DND-41 (cell line): ENCODE measurements around the gene PON3.

Experiments used
- ATAC-seq: fragments of 200-7000 bp; cut with Tn5 transposase; 3 replicates; pipeline ENCODE4 v1.9.1; 2021; ENCODE audit warnings: low read depth; ENCODE audit not compliant: insufficient read depth
- DNase-seq: peaks from one replicate; pipeline ENCODE4 v3.0.0-alpha.2; 2020
- H2AFZ ChIP-seq: 2 replicates; pipeline ENCODE4 v1.6.0; 2012; ENCODE audit warnings: low read depth, low read length
- H3K27ac ChIP-seq: 2 replicates; pipeline ENCODE4 v1.5.1; 2012; ENCODE audit warnings: low read length, inconsistent platforms
- H3K27me3 ChIP-seq: fragments of 200-600 bp; sonication (generic); 2 replicates; pipeline ENCODE4 v1.6.0; 2012; ENCODE audit warnings: low read length, mild to moderate bottlenecking, inconsistent platforms; ENCODE audit not compliant: insufficient read depth, poor library complexity
- H3K36me3 ChIP-seq: 2 replicates; pipeline ENCODE4 v1.5.1; 2012; ENCODE audit warnings: low read length, inconsistent platforms; ENCODE audit not compliant: insufficient read depth
- H3K4me1 ChIP-seq: 2 replicates; pipeline ENCODE4 v1.5.1; 2012; ENCODE audit warnings: mild to moderate bottlenecking, low read length; ENCODE audit not compliant: insufficient read depth
- H3K4me2 ChIP-seq: 2 replicates; pipeline ENCODE4 v1.6.0; 2012; ENCODE audit warnings: mild to moderate bottlenecking, moderate library complexity, low read length, inconsistent platforms; ENCODE audit not compliant: insufficient read depth
- H3K4me3 ChIP-seq, 2 experiments: fragments of 200-600 bp in 1 of 2; shearing (Covaris generic) in 1 of 2; 2 replicates each; pipeline ENCODE4 v1.5.1; 2012 to 2016; ENCODE audit warnings: inconsistent platforms in 2 of 2, low read length in 2 of 2, mild to moderate bottlenecking in 2 of 2, low read depth in 1 of 2, moderate library complexity in 1 of 2
- H3K79me2 ChIP-seq: 2 replicates; pipeline ENCODE4 v1.6.0; 2012; ENCODE audit warnings: low read length, inconsistent platforms; ENCODE audit not compliant: insufficient read depth
- H3K9ac ChIP-seq: 2 replicates; pipeline ENCODE4 v1.6.0; 2012; ENCODE audit warnings: low read depth, mild to moderate bottlenecking, inconsistent platforms, low read length, moderate library complexity
- H3K9me3 ChIP-seq: 2 replicates; pipeline ENCODE4 v1.5.1; 2012; ENCODE audit warnings: low read length, moderate library complexity, mild to moderate bottlenecking, inconsistent platforms; ENCODE audit not compliant: insufficient read depth, severe bottlenecking
- H4K20me1 ChIP-seq: 2 replicates; pipeline ENCODE4 v1.6.0; 2012; ENCODE audit warnings: low read length; ENCODE audit not compliant: insufficient read depth
- CTCF ChIP-seq: IDR thresholded peaks from 2 replicates; pipeline ENCODE4 v1.5.1; 2012; ENCODE audit warnings: borderline replicate concordance, low read length, moderate library complexity, mild to moderate bottlenecking; ENCODE audit not compliant: poor library complexity, severe bottlenecking; ENCODE audit errors: extremely low read depth
- EZH2 ChIP-seq: IDR thresholded peaks from 3 replicates; pipeline ENCODE4 v1.6.1; 2012; ENCODE audit warnings: borderline replicate concordance, low read depth, mild to moderate bottlenecking, moderate library complexity, low read length, inconsistent platforms; ENCODE audit not compliant: severe bottlenecking

The PON3 gene

GRCh38 chr7:95411666-95412065 is 15.5 kb upstream of the PON3 start:
- ATAC-seq (no peak), DNase-seq (no peak)
- no peaks in the 10 kb centered on the region for H3K9me3 ChIP-seq
- no peaks in the 10 kb centered on the region for H3K27me3 ChIP-seq
- H3K4me2 ChIP-seq = no peak overlapping the region
- H3K4me1 ChIP-seq = no peaks in the 10 kb centered on the region
- no peak overlapping the region for H3K27ac ChIP-seq
- no peaks in the 10 kb centered on the region for H3K36me3 ChIP-seq
- no peaks in the 10 kb centered on the region for H4K20me1 ChIP-seq
- no peak for TF ChIP-seq CTCF
- no peak for TF ChIP-seq EZH2
- H2AFZ ChIP-seq = no peak overlapping the region
- no peaks in the 10 kb centered on the region for H3K79me2 ChIP-seq
- H3K4me3 ChIP-seq = no peak overlapping the region
- no peak overlapping the region for H3K9ac ChIP-seq

GRCh38 chr7:95411036-95411435 is 14.9 kb upstream of the PON3 start:
- Histone ChIP-seq H3K4me2 (no peak overlapping the region), H3K4me3 (no peak overlapping the region), H3K9ac (no peak overlapping the region), H4K20me1 (no peaks in the 10 kb centered on the region), H3K36me3 (no peaks in the 10 kb centered on the region), H2AFZ (no peak overlapping the region), H3K27ac (no peak overlapping the region), H3K4me1 (no peaks in the 10 kb centered on the region), H3K9me3 (no peaks in the 10 kb centered on the region), H3K27me3 (no peaks in the 10 kb centered on the region), H3K79me2 (no peaks in the 10 kb centered on the region)
- TF ChIP-seq CTCF = no peak
- ATAC-seq = no peak
- no peak for DNase-seq

- no peak overlapping the region for H3K4me3 ChIP-seq
- TF ChIP-seq CTCF (no peak), EZH2 (no peak)
- H4K20me1 ChIP-seq = no peaks in the 10 kb centered on the region
- ATAC-seq = no peak
- no peaks in the 10 kb centered on the region for H3K4me1 ChIP-seq
- no peak overlapping the region for H3K27ac ChIP-seq
- H3K9me3 ChIP-seq = no peaks in the 10 kb centered on the region
- no peak overlapping the region for H3K9ac ChIP-seq
- no peaks in the 10 kb centered on the region for H3K27me3 ChIP-seq
- H2AFZ ChIP-seq = no peak overlapping the region
- H3K36me3 ChIP-seq = no peaks in the 10 kb centered on the region
- DNase-seq = no peak
- no peak overlapping the region for H3K4me2 ChIP-seq
- no peaks in the 10 kb centered on the region for H3K79me2 ChIP-seq
These were observed 11.6 kb upstream of the PON3 start for GRCh38 chr7:95407751-95408150.

GRCh38 chr7:95405800-95406199 is 9.6 kb upstream of the PON3 start:
- Histone ChIP-seq H3K4me1 (no peaks in the 10 kb centered on the region), H2AFZ (no peak overlapping the region), H3K27ac (no peak overlapping the region), H3K4me2 (no peak overlapping the region), H3K9ac (no peak overlapping the region), H4K20me1 (no peaks in the 10 kb centered on the region), H3K4me3 (no peak overlapping the region), H3K36me3 (no peaks in the 10 kb centered on the region), H3K9me3 (no peaks in the 10 kb centered on the region), H3K79me2 (no peaks in the 10 kb centered on the region), H3K27me3 (no peaks in the 10 kb centered on the region)
- ATAC-seq = no peak
- no peak for DNase-seq
- TF ChIP-seq CTCF = no peak
- TF ChIP-seq EZH2 = no peak
